Activated naive CD8-positive, alpha-beta T cell treated with anti-CD3 and anti-CD28 coated beads for 36 hours (primary cell): Measurements from ENCODE around the gene ATF2. TPM values are rescaled to one million over a fixed set of nuclear protein-coding genes. Genes with fewer than 3 reads are reported as not detected.
A peak's percentile ranks its signal among the peaks of the same experiment; 100 is the strongest.

ENCODE experiments used
- DNase-seq: peaks from one replicate; pipeline ENCODE4 v3.0.0; 2021
- H3K27ac Mint-ChIP-seq: one replicate; pipeline ENCODE4 v1.8.0; 2022; ENCODE audit warnings: mild to moderate bottlenecking, moderate library complexity, mixed read lengths
- H3K27me3 Mint-ChIP-seq: one replicate; pipeline ENCODE4 v1.8.0; 2022; ENCODE audit warnings: mild to moderate bottlenecking, mixed read lengths
- H3K36me3 Mint-ChIP-seq: one replicate; pipeline ENCODE4 v1.8.0; 2021; ENCODE audit warnings: mild to moderate bottlenecking, mixed read lengths
- H3K4me1 Mint-ChIP-seq: one replicate; pipeline ENCODE4 v1.8.0; 2021; ENCODE audit warnings: mixed read lengths
- H3K4me3 Mint-ChIP-seq: one replicate; pipeline ENCODE4 v1.8.0; 2022; ENCODE audit warnings: mild to moderate bottlenecking, moderate library complexity, mixed read lengths
- H3K9me3 Mint-ChIP-seq: one replicate; pipeline ENCODE4 v1.8.0; 2022; ENCODE audit warnings: mixed read lengths
- total RNA-seq, 2 experiments: library from RNA; stranded (reverse); gene quantifications; one replicate each; pipeline ENCODE4 v1.2.3, GENCODE V29; 2021

Gene ATF2
- 10 to 100 TPM; 43.1 to 44.5 TPM for total RNA-seq

GRCh38 chr2:175167792-175168563 is at the start of gene ATF2:
ATF2 (minus strand) TSS chr2:175168203; CDS start chr2:175136443, 31,760 bp downstream.
- DNase-seq = peak; percentile 97
- peak within 1 kb of the TSS; percentile 99 for H3K4me3 Mint-ChIP-seq
- H3K9me3 Mint-ChIP-seq = no peaks in the 10 kb centered on the region
- H3K36me3 Mint-ChIP-seq = peaks cover 11% of the 10 kb centered on the region
- H3K4me1 Mint-ChIP-seq = peaks cover 26% of the 10 kb centered on the region
- H3K27me3 Mint-ChIP-seq = no peaks in the 10 kb centered on the region
- peak within 1 kb of the TSS; percentile 98 for H3K27ac Mint-ChIP-seq

- Mint-ChIP-seq H3K4me3 (no peak overlapping the region), H3K36me3 (no peaks in the 10 kb centered on the region)
These were observed 39.9 kb upstream of the ATF2 start for GRCh38 chr2:175207741-175208438.

GRCh38 chr2:175206866-175207265 is 38.9 kb upstream of the ATF2 start:
- Mint-ChIP-seq H3K27me3 (peaks cover 19% of the 10 kb centered on the region), H3K36me3 (no peaks in the 10 kb centered on the region), H3K9me3 (peaks cover 1% of the 10 kb centered on the region), H3K4me3 (no peak overlapping the region), H3K4me1 (peaks cover 7% of the 10 kb centered on the region), H3K27ac (no peak overlapping the region)
- no peak for DNase-seq

More at GRCh38 chr2:175207741-175208438, 39.9 kb upstream of the ATF2 start:
- no peak for DNase-seq
- Mint-ChIP-seq H3K9me3 (peaks cover 1% of the 10 kb centered on the region), H3K27ac (no peak overlapping the region), H3K27me3 (peaks cover 20% of the 10 kb centered on the region), H3K4me1 (peaks cover 7% of the 10 kb centered on the region)

GRCh38 chr2:175205523-175205922 is 37.5 kb upstream of the ATF2 start:
- Mint-ChIP-seq H3K4me3 (no peak overlapping the region), H3K27ac (no peak overlapping the region), H3K4me1 (peaks cover 7% of the 10 kb centered on the region), H3K36me3 (no peaks in the 10 kb centered on the region), H3K27me3 (peaks cover 15% of the 10 kb centered on the region), H3K9me3 (no peaks in the 10 kb centered on the region)
- DNase-seq = no peak

GRCh38 chr2:175203621-175204496 is 35.9 kb upstream of the ATF2 start:
- H3K27ac Mint-ChIP-seq = no peak overlapping the region
- peak; percentile 45 for DNase-seq
- H3K4me1 Mint-ChIP-seq = peaks cover 7% of the 10 kb centered on the region
- H3K36me3 Mint-ChIP-seq = no peaks in the 10 kb centered on the region
- peaks cover 23% of the 10 kb centered on the region for H3K27me3 Mint-ChIP-seq
- H3K4me3 Mint-ChIP-seq = no peak overlapping the region
- H3K9me3 Mint-ChIP-seq = peaks cover 3% of the 10 kb centered on the region

GRCh38 chr2:175195012-175195411 is 27.0 kb upstream of the ATF2 start:
- Mint-ChIP-seq H3K4me1 (no peaks in the 10 kb centered on the region), H3K9me3 (peaks cover 5% of the 10 kb centered on the region), H3K27me3 (peaks cover 39% of the 10 kb centered on the region), H3K36me3 (no peaks in the 10 kb centered on the region), H3K4me3 (no peak overlapping the region), H3K27ac (no peak overlapping the region)
- no peak for DNase-seq

- no peaks in the 10 kb centered on the region for H3K36me3 Mint-ChIP-seq
- H3K27me3 Mint-ChIP-seq = peaks cover 24% of the 10 kb centered on the region
- no peak for DNase-seq
- no peaks in the 10 kb centered on the region for H3K4me1 Mint-ChIP-seq
- H3K27ac Mint-ChIP-seq = no peak overlapping the region
- H3K9me3 Mint-ChIP-seq = peaks cover 2% of the 10 kb centered on the region
- no peak overlapping the region for H3K4me3 Mint-ChIP-seq
These were observed 20.8 kb upstream of the ATF2 start for GRCh38 chr2:175188761-175189160.

GRCh38 chr2:175187378-175187777 is 19.4 kb upstream of the ATF2 start:
- peaks cover 24% of the 10 kb centered on the region for H3K27me3 Mint-ChIP-seq
- H3K4me3 Mint-ChIP-seq = no peak overlapping the region
- no peak overlapping the region for H3K27ac Mint-ChIP-seq
- no peak for DNase-seq
- H3K36me3 Mint-ChIP-seq = peaks cover 4% of the 10 kb centered on the region
- peaks cover 2% of the 10 kb centered on the region for H3K9me3 Mint-ChIP-seq
- no peaks in the 10 kb centered on the region for H3K4me1 Mint-ChIP-seq

- H3K36me3 Mint-ChIP-seq = peaks cover 24% of the 10 kb centered on the region
- DNase-seq = no peak
- H3K4me1 Mint-ChIP-seq = peaks cover 17% of the 10 kb centered on the region
- H3K4me3 Mint-ChIP-seq = no peak overlapping the region
- no peak overlapping the region for H3K27ac Mint-ChIP-seq
- H3K27me3 Mint-ChIP-seq = peaks cover 3% of the 10 kb centered on the region
- H3K9me3 Mint-ChIP-seq = peaks cover 3% of the 10 kb centered on the region
These were observed 15.7 kb upstream of the ATF2 start for GRCh38 chr2:175183674-175184073.

- peaks cover 27% of the 10 kb centered on the region for H3K4me1 Mint-ChIP-seq
- H3K27me3 Mint-ChIP-seq = no peaks in the 10 kb centered on the region
- no peak for DNase-seq
- peaks cover 3% of the 10 kb centered on the region for H3K9me3 Mint-ChIP-seq
- H3K4me3 Mint-ChIP-seq = peak overlapping the region; percentile 96
- H3K36me3 Mint-ChIP-seq = peaks cover 37% of the 10 kb centered on the region
- H3K27ac Mint-ChIP-seq = peak overlapping the region; percentile 97
These were observed 13.9 kb upstream of the ATF2 start for GRCh38 chr2:175181877-175182308.

- peak within 1 kb of the TSS; percentile 96 for H3K4me3 Mint-ChIP-seq
- peak within 1 kb of the TSS; percentile 97 for H3K27ac Mint-ChIP-seq
- H3K4me1 Mint-ChIP-seq = peaks cover 31% of the 10 kb centered on the region
- peaks cover 3% of the 10 kb centered on the region for H3K9me3 Mint-ChIP-seq
- H3K36me3 Mint-ChIP-seq = peaks cover 42% of the 10 kb centered on the region
- H3K27me3 Mint-ChIP-seq = no peaks in the 10 kb centered on the region
- DNase-seq = peak; percentile 90
These were observed 13.3 kb upstream of the ATF2 start, which contains the start of gene ATP5MC3 for GRCh38 chr2:175181104-175181876. ATP5MC3 (minus strand) TSS chr2:175181710; CDS start chr2:175181393, 317 bp downstream.

GRCh38 chr2:175180701-175181103 is 12.7 kb upstream of the ATF2 start:
- peak overlapping the region; percentile 97 for H3K27ac Mint-ChIP-seq
- peaks cover 44% of the 10 kb centered on the region for H3K36me3 Mint-ChIP-seq
- peaks cover 3% of the 10 kb centered on the region for H3K9me3 Mint-ChIP-seq
- peak overlapping the region; percentile 96 for H3K4me3 Mint-ChIP-seq
- H3K4me1 Mint-ChIP-seq = peaks cover 31% of the 10 kb centered on the region
- peak; percentile 69 for DNase-seq
- no peaks in the 10 kb centered on the region for H3K27me3 Mint-ChIP-seq

- DNase-seq = no peak
- Mint-ChIP-seq H3K27me3 (no peaks in the 10 kb centered on the region), H3K4me1 (peaks cover 26% of the 10 kb centered on the region), H3K4me3 (no peak overlapping the region), H3K36me3 (peaks cover 46% of the 10 kb centered on the region), H3K27ac (no peak overlapping the region), H3K9me3 (peaks cover under 1% of the 10 kb centered on the region)
These were observed 8.6 kb upstream of the ATF2 start for GRCh38 chr2:175176624-175177023.

GRCh38 chr2:175175896-175176295 is 7.9 kb upstream of the ATF2 start:
- Mint-ChIP-seq H3K27ac (no peak overlapping the region), H3K36me3 (peaks cover 43% of the 10 kb centered on the region), H3K9me3 (no peaks in the 10 kb centered on the region), H3K4me3 (no peak overlapping the region), H3K27me3 (no peaks in the 10 kb centered on the region), H3K4me1 (peaks cover 25% of the 10 kb centered on the region)
- no peak for DNase-seq
